ENCODE measurements around the gene PDXK.
A peak's percentile ranks its signal among the peaks of the same experiment; 100 is the strongest.

Gene PDXK

GRCh38 chr21:43763901-43764523, 45.1 kb downstream of the PDXK start:
- DNase-seq (ENCODE audit: low read depth) = no peak

- DNase-seq (ENCODE audit: low read depth) = peak; percentile 53
Observed at GRCh38 chr21:43764576-43765495, 45.9 kb downstream of the PDXK start.

- no peak for DNase-seq (ENCODE audit: low read depth)
Observed at GRCh38 chr21:43766734-43767497, 48.0 kb downstream of the PDXK start.

- DNase-seq (ENCODE audit: low read depth) = no peak
Observed at GRCh38 chr21:43767498-43767983, 48.6 kb downstream of the PDXK start.

- peak; percentile 82 for DNase-seq (ENCODE audit: low read depth)
Observed at GRCh38 chr21:43767984-43768867, 49.3 kb downstream of the PDXK start.

DNA sequence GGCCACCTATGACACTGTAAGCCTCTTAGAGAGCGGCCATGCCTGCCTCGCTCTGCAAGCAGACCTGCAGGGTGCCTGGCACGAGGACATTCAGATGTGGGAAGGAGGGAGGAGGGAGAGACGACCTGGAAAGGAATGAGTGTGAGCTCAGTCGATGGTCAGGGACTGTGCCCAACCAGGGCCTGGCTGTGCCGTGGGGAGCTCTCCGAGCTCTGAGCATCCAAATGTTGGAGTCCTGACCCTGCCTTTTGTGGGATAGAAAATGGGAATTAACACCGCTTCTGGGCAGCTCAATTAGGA, 49.9 kb downstream of the PDXK start:
- no peak for DNase-seq (ENCODE audit: low read depth)

- no peak for DNase-seq (ENCODE audit: low read depth)
Observed at GRCh38 chr21:43769325-43769958, 50.5 kb downstream of the PDXK start.

DNA sequence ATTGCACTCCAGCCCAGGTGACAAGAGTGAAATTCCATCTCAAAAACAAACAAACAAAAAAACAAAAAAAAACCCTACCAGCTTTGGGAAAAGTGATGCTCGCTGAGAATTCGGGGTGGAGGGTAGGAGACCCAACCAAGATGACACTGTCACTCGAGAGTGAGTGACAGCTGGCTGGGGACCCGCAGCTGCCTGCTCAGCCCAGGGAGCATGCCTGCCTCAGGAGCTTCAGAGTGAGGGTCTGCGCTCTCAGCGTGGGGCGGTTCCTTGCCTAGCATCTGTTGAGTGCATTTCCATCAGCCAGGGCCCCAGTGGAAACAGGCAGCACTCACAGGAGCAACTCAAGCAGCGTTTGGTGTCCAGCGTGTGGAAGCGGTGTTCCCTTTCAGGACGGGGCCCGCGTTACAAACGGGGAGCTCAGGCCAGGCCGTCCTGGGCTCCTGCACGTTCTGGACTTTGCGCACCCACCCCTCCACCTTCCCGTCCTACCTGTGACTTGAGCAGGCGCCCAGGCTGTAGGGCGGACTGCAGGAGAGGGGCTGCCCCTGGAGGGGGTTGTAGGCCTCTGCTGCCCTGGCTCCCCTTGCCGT, 51.2 kb downstream of the PDXK start:
- no peak for DNase-seq (ENCODE audit: low read depth)

DNA sequence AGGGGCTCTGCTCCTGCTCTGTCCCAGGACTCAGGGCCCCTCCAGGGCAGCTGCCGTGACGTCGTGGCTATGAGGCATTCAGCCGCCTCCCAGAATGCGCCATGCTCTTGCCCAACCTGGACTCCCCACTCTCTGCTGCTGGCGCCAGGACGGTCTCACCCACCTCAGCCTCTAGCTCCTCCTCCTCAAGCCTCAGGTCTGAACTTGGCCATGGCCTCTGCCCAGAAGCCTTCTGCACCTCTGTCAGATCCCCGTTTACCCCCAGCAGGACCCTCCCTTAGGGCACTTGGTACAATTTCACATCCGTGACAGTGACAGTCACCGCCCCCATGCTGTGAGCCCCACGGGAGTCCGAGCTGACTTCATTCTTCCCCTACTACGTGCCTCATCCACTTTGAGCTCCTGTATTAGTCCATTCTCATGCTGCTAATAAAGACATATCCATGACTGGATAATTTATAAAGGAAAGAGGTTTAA, 52.3 kb downstream of the PDXK start:
- no peak for DNase-seq (ENCODE audit: low read depth)

- no peak for DNase-seq (ENCODE audit: low read depth)
Observed at GRCh38 chr21:43771698-43772424, 52.9 kb downstream of the PDXK start.

GRCh38 chr21:43772425-43772821, 53.5 kb downstream of the PDXK start:
- no peak for DNase-seq (ENCODE audit: low read depth)

GRCh38 chr21:43774163-43774562, 55.2 kb downstream of the PDXK start:
- DNase-seq (ENCODE audit: low read depth) = no peak

GRCh38 chr21:43775190-43775589, 56.3 kb downstream of the PDXK start:
- no peak for DNase-seq (ENCODE audit: low read depth)

GRCh38 chr21:43775795-43776430, 57.0 kb downstream of the PDXK start, which contains the start of gene CSTB:
Gene CSTB (minus strand): TSS chr21:43776308. CDS start chr21:43776269, 39 bp downstream.
- DNase-seq (ENCODE audit: low read depth) = peak; percentile 72

DNA sequence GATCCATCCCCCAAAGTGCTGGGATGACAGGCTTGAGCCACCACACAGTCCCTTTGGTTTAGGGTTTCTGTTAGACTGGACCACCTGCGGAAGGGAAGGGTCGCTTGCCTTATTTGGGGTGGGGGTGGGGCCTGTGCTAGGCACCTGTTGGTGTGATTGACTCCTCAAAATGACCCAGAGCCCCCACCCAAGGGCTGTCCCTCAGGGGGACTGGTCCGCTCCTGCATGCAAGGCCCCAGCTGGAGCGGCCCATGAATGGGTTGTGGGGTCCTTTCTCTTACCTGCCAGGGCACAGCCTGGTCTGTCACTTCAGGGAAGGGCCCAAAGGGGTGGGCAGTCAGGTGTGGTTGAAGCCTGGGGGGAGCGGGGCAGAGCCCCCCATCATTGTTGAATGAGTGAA, 59.0 kb downstream of the PDXK start:
- DNase-seq (ENCODE audit: low read depth) = no peak

- no peak for DNase-seq (ENCODE audit: low read depth)
Observed at GRCh38 chr21:43778469-43779335, 59.8 kb downstream of the PDXK start.

DNA sequence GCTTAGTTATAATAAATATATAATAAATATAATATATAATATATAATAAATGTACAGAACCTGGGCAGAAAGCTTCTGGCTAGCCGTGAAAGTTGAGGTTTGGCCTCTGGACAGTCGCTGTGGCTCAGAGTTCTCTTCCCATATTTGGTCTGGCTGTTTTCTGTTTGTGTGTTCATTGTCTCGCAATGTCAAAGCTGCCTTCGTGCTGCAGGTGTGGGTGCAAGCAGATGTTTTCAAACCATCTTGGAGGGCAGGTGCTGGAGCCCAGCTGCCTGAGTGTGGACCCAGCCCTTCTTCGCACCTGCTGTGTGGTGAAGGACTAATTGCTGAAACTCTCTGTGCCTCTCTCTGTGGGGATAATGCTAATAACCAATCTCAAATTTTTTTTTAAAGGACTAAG, 60.7 kb downstream of the PDXK start:
- no peak for DNase-seq (ENCODE audit: low read depth)

DNA sequence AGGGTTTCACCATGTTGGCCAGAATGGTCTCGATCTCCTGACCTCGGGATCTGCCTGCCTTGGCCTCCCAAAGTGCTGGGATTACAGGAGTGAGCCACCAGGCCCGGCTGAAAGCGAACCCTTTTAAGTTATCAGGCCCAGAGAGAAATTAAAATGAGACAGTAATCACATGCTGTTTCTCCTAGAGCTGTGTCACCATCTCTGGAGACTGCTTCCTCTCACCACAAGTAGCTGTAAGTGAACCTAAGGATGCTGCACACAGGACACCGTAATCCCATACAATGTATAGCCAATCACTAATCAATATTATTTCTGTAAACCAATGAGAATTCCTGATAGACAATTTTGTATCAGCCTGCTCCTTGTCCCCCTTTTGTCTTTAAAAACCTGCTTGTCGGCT, 62.9 kb downstream of the PDXK start:
- DNase-seq (ENCODE audit: low read depth) = no peak
